ENCODE measurements around the gene TBX18.

TBX18 gene

GRCh38 chr6:84667252-84668213 is 96.9 kb downstream of the TBX18 start:
- DNase-seq = no peak

- no peak for DNase-seq
Measured at GRCh38 chr6:84665401-84665800, 99.0 kb downstream of the TBX18 start.

- DNase-seq = no peak
Measured at GRCh38 chr6:84663866-84664265, 100.5 kb downstream of the TBX18 start.

DNA sequence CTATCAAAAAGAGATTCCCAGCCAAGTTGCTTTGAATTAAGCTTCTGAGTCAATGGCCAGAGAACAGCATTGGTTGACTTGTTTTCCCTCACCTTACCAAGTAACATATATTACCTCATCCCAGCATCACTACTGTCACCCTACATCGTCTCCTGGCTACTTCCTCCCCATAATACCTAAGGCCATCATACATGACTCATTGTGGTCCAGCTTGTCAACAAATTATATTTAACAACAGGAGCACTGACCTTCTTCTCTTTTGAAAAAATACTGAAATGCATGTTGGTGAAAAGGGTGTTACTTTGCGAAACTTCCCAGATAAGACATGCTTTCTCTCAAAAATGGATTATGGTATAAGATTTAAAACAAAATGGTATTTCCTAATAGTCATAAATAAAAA is 106.9 kb downstream of the TBX18 start:
- no peak for DNase-seq

DNA sequence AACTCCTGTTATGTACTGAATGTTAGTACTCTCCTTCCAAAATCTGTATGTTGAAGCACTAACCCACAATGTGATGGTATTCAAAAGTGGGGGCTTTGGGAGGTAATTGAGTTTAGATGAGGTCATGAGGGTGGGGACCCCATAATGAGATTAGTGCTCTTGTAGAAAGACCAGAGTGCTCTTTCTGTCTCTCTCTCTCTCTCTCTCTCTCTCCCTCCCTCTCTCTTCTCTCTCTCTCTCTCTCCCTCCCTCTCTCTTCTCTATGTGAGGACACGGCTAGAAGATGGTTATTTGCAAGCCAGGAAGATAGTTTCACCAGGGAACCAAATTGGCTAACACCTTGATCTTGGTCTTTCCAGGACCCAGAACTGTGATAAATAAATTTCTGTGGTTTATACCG is 107.4 kb downstream of the TBX18 start:
- DNase-seq = no peak

GRCh38 chr6:84653027-84653551 is 111.3 kb downstream of the TBX18 start:
- DNase-seq = no peak

DNA sequence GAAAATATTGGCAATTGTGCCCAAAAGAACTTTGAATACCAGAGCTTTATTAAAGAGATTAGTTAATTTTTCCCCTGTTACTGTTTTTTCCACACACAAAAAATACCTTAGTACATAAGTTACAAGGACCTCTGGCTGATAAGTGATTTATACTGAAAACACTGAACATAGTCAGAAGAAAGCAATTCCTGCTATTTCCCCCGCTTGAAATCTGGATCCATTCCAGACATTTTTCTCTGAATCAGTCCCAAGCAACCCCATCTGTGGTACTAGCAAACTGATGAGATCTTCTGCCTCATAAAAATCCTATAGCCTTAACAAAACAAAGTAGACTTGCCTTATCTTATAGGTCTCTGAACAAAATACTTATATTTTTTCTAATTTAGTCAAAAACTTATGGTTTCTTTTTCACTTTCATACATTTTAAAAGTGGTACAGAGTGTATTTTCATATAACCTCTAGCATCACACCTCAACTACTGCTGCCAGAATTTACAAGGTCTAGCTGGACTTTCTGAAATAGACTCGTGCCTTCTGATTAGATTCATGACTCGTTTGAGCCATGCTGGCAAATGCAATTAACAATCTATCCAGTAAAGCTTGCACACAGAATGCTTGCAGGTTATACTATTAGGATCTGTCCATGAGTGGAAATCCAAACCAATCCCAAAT is 111.9 kb downstream of the TBX18 start:
- no peak for DNase-seq

GRCh38 chr6:84651583-84651982 is 112.8 kb downstream of the TBX18 start:
- no peak for DNase-seq

DNA sequence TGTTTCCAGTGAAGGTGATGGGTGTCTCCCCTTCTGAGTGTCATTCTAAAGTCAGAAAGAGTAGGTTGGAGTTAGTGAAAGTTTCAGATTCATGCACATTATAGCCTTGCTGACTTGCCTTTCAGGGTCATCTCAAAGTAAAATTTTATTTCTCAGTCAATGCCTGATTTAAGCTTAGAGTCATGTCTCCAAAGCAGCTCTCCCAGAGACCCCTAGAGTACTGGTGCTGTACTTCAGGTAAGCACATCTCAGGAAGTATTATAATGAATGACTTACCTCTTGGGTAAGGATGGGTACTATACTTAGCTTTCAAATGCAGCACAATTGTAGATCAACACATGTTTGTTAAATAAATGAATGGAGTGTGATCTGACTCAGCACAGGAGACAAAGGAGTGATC is 116.0 kb downstream of the TBX18 start:
- no peak for DNase-seq

DNA sequence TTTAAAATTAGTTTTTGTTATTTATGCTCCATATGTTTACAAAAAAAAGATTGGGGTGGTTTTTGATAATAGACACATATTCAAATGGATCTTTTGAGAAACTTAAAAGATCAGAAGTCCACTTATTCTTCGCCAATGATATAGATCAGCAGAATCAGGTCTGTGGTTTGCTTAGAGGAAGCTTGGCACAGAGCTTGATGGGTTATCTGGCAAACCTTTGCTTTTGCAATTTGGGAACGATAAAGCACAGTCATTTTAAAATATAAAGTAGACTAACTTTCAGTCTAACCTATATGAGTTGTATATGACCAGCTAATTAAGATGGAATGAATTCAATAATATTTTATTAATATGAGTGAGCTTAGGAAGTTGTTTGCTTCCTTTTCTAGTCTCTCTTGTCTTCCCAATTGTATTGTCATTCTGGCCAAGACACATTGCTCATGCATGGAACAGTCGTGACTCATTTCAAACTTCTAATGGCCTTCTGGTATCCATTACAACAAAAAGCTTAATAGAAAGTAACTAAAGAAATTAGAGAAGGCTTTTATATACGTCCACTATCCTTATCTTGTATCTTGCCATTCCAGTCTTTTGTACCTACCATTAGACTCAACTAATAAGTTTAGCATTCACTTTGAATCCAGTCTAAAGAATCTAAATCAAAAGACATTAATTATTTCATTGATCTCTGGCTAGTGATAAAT is 118.7 kb downstream of the TBX18 start:
- DNase-seq = no peak

GRCh38 chr6:84645000-84645399 is 119.4 kb downstream of the TBX18 start:
- DNase-seq = no peak

DNA sequence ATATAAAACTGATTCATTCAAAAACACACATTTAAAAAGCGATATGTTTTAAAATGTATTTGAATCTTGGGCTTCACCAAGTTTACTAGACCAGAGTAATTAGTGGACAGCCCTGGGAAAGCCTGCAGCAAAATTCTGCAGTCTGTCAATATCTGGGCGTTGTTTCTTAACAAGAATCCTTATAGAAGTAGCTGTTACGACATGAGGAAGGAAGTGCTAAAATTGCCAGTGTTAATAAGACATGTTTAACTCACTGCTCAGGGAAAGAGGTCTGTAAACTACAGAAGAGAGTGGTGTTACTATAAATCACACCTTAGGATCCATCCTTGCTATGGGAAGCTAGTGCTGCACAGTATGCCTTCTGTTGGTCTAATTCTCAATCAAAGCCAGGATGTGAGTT is 120.6 kb downstream of the TBX18 start:
- no peak for DNase-seq

GRCh38 chr6:84641076-84641475 is 123.3 kb downstream of the TBX18 start:
- no peak for DNase-seq

DNA sequence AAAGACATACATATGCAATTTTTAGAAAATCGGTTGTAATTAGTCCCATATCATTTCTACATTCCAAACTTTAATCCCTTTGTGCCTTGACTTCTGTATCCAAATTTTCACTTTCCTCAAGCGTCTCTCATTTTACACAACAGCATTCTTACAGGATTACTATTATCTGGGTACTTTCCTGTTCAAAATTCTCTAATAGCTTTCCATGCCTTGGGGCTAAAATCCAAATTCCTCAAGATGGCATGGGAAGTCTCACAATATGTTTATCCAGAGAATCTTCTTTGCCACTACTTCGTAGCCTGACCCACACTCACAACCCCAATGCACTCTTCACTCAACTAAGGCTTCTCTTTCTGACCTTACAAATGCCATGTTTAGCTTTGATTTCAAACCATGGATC is 125.0 kb downstream of the TBX18 start:
- DNase-seq = no peak

DNA sequence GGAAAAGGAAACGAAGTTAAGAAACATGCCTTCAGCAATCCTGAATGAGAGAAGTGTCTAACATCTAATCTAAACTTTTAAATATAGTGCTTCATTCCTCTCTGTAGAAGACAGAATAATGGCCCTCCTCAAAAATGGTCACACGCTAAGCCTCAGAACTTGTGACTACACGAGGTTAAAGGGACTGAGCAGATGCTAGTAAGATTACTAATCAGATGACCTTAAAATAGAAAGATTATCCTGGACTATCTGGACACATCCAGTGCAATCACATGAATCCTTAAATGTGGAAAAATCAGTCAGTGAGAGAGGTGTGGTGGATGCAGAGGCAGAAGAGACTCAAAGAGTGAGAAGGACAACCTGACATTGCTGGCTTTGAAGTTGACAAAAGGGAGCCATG is 126.1 kb downstream of the TBX18 start:
- no peak for DNase-seq
